ENCODE data around the gene PRKACA.

The PRKACA gene

DNA sequence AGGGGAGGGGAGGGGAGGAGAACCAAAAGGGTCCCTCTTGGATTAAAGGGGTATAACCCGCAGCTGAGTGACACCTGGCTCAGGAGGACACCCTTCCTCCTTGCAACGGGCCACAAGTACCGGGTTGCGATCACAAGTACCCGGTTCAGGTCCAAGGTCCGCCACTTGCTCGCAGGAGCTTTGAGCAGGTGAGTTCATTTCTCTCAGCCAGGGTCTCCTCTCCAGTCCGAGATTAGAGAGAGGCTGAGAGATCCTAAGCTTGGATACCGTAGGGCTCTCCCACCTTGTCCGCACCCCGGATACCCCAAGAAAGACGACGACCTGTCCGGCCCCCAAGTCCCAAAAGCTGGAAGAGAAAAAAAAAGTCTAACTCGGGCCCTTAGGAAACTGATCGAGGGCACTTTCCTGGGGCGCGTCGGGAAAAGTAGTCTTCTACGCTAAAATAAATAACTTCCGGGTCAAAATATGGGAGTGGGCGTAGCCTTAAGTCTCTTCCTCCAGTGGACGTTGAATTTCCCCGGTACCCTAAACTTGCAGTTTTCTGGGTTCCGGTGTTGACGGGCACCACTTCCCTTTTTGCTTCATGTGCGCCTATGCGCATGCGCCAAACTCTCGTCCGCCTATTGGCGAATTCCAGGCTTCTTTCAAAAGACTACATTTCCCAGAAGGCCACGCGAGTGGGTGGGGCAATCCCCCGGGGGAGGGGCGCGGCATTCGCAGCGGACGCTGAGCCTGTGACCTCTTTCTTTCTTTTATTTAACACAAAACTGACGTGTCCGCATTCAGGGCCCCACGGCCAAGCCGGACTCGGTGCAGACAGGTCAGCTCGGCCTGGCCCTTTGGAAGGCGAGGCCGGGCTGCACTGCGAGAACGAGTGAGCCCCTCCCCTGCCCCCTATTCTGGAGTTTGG, 36.4 kb downstream of the PRKACA start (continued):
- TF ChIP-seq, protein P1, sequence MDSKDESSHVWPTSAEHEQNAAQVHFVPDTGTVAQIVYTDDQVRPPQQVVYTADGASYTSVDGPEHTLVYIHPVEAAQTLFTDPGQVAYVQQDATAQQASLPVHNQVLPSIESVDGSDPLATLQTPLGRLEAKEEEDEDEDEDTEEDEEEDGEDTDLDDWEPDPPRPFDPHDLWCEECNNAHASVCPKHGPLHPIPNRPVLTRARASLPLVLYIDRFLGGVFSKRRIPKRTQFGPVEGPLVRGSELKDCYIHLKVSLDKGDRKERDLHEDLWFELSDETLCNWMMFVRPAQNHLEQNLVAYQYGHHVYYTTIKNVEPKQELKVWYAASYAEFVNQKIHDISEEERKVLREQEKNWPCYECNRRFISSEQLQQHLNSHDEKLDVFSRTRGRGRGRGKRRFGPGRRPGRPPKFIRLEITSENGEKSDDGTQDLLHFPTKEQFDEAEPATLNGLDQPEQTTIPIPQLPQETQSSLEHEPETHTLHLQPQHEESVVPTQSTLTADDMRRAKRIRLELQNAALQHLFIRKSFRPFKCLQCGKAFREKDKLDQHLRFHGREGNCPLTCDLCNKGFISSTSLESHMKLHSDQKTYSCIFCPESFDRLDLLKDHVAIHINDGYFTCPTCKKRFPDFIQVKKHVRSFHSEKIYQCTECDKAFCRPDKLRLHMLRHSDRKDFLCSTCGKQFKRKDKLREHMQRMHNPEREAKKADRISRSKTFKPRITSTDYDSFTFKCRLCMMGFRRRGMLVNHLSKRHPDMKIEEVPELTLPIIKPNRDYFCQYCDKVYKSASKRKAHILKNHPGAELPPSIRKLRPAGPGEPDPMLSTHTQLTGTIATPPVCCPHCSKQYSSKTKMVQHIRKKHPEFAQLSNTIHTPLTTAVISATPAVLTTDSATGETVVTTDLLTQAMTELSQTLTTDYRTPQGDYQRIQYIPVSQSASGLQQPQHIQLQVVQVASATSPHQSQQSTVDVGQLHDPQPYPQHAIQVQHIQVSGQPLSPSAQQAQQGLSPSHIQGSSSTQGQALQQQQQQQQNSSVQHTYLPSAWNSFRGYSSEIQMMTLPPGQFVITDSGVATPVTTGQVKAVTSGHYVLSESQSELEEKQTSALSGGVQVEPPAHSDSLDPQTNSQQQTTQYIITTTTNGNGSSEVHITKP (tag by site-specific recombination; IDR thresholded peaks at IDR 0.05), result peak; percentile 83
- TF ChIP-seq, protein P2, sequence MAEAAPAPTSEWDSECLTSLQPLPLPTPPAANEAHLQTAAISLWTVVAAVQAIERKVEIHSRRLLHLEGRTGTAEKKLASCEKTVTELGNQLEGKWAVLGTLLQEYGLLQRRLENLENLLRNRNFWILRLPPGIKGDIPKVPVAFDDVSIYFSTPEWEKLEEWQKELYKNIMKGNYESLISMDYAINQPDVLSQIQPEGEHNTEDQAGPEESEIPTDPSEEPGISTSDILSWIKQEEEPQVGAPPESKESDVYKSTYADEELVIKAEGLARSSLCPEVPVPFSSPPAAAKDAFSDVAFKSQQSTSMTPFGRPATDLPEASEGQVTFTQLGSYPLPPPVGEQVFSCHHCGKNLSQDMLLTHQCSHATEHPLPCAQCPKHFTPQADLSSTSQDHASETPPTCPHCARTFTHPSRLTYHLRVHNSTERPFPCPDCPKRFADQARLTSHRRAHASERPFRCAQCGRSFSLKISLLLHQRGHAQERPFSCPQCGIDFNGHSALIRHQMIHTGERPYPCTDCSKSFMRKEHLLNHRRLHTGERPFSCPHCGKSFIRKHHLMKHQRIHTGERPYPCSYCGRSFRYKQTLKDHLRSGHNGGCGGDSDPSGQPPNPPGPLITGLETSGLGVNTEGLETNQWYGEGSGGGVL (tag by site-specific recombination; IDR thresholded peaks at IDR 0.05), result no peak
- TF ChIP-seq, protein P3, sequence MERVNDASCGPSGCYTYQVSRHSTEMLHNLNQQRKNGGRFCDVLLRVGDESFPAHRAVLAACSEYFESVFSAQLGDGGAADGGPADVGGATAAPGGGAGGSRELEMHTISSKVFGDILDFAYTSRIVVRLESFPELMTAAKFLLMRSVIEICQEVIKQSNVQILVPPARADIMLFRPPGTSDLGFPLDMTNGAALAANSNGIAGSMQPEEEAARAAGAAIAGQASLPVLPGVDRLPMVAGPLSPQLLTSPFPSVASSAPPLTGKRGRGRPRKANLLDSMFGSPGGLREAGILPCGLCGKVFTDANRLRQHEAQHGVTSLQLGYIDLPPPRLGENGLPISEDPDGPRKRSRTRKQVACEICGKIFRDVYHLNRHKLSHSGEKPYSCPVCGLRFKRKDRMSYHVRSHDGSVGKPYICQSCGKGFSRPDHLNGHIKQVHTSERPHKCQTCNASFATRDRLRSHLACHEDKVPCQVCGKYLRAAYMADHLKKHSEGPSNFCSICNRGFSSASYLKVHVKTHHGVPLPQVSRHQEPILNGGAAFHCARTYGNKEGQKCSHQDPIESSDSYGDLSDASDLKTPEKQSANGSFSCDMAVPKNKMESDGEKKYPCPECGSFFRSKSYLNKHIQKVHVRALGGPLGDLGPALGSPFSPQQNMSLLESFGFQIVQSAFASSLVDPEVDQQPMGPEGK (tag by site-specific recombination; IDR thresholded peaks at IDR 0.05), result peak; percentile 73
- TF ChIP-seq, protein P4, sequence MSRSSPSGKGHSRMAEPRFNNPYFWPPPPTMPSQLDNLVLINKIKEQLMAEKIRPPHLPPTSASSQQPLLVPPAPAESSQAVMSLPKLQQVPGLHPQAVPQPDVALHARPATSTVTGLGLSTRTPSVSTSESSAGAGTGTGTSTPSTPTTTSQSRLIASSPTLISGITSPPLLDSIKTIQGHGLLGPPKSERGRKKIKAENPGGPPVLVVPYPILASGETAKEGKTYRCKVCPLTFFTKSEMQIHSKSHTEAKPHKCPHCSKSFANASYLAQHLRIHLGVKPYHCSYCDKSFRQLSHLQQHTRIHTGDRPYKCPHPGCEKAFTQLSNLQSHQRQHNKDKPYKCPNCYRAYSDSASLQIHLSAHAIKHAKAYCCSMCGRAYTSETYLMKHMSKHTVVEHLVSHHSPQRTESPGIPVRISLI (tag by site-specific recombination; IDR thresholded peaks at IDR 0.05), result peak; percentile 80; the same call in 1 of the 2 replicates
- TF ChIP-seq ZNF510 (tag by site-specific recombination; IDR thresholded peaks at IDR 0.05; ENCODE audit: insufficient replicate concordance) (no peak), ZNF596 (tag by site-specific recombination; IDR thresholded peaks at IDR 0.05) (peak; percentile 11; the same call in 1 of the 2 replicates), ZBTB20 (tag by site-specific recombination; IDR thresholded peaks at IDR 0.05) (no peak), ZEB2 (tag by site-specific recombination; IDR thresholded peaks at IDR 0.05) (peak; percentile 83; the same call in 1 of the 2 replicates), ZNF335 (tag by site-specific recombination; conservative IDR thresholded peaks at IDR 0.05) (peak; percentile 74), ZNF37A (tag by site-specific recombination; IDR thresholded peaks at IDR 0.05) (no peak), HOXD13 (CRISPR knock-in tag; IDR thresholded peaks at IDR 0.05; ENCODE audit: borderline replicate concordance) (no peak), KLF10 (tag by site-specific recombination; IDR thresholded peaks at IDR 0.05) (peak; percentile 89), KLF1 (tag by site-specific recombination; IDR thresholded peaks at IDR 0.05) (peak; percentile 93), ZNF76 (tag by site-specific recombination; IDR thresholded peaks at IDR 0.05; ENCODE audit: borderline replicate concordance, low read depth) (peak; percentile 96), ZFP69B (tag by site-specific recombination; IDR thresholded peaks at IDR 0.05) (no peak), ZBTB21 (tag by site-specific recombination; IDR thresholded peaks at IDR 0.05) (peak; percentile 48), SP3 (tag by site-specific recombination; IDR thresholded peaks at IDR 0.05) (peak; percentile 99), ZNF202 (tag by site-specific recombination; IDR thresholded peaks at IDR 0.05; ENCODE audit: borderline replicate concordance) (no peak), KLF8 (tag by site-specific recombination; IDR thresholded peaks at IDR 0.05) (peak; percentile 96), KLF9 (tag by site-specific recombination; IDR thresholded peaks at IDR 0.05; ENCODE audit: low read depth) (peak; percentile 98), ZNF654 (tag by site-specific recombination; IDR thresholded peaks at IDR 0.05; ENCODE audit: low read depth) (no peak), KLF16 (tag by site-specific recombination; IDR thresholded peaks at IDR 0.05) (peak; percentile 77), KLF7 (tag by site-specific recombination; IDR thresholded peaks at IDR 0.05; ENCODE audit: borderline replicate concordance) (peak; percentile 85), ZFP41 (tag by site-specific recombination; IDR thresholded peaks at IDR 0.05; ENCODE audit: borderline replicate concordance) (no peak), ZNF629 (tag by site-specific recombination; IDR thresholded peaks at IDR 0.05) (peak; percentile 86)
- TF ChIP-seq, protein P5, sequence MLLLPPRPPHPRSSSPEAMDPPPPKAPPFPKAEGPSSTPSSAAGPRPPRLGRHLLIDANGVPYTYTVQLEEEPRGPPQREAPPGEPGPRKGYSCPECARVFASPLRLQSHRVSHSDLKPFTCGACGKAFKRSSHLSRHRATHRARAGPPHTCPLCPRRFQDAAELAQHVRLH (tag by site-specific recombination; IDR thresholded peaks at IDR 0.05), result peak; percentile 80
- TF ChIP-seq, protein P6, sequence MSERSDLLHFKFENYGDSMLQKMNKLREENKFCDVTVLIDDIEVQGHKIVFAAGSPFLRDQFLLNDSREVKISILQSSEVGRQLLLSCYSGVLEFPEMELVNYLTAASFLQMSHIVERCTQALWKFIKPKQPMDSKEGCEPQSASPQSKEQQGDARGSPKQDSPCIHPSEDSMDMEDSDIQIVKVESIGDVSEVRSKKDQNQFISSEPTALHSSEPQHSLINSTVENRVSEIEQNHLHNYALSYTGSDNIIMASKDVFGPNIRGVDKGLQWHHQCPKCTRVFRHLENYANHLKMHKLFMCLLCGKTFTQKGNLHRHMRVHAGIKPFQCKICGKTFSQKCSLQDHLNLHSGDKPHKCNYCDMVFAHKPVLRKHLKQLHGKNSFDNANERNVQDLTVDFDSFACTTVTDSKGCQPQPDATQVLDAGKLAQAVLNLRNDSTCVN (tag by site-specific recombination; optimal IDR thresholded peaks at IDR 0.05), result peak; percentile 8

Measured in HEK293 (cell line).